Brain microvascular endothelial cell (primary cell): ENCODE data around the gene TRDN.

ENCODE experiments used
- DNase-seq: peaks from one replicate; pipeline ENCODE4 v3.0.0-alpha.2; 2020
- H3K27ac ChIP-seq: fragments of 250-450 bp; sonication (Bioruptor Pico); 2 replicates; pipeline ENCODE4 v1.5.1; 2020; ENCODE audit warnings: mild to moderate bottlenecking, moderate library complexity
- H3K27me3 ChIP-seq: fragments of 250-450 bp; sonication (Bioruptor Pico); replicated peaks from 2 replicates; pipeline ENCODE4 v1.5.1; 2020; ENCODE audit warnings: mild to moderate bottlenecking
- H3K36me3 ChIP-seq: fragments of 250-450 bp; sonication (Bioruptor Pico); replicated peaks from 2 replicates; pipeline ENCODE4 v1.5.1; 2020; ENCODE audit warnings: mild to moderate bottlenecking
- H3K4me3 ChIP-seq: 2 replicates; pipeline ENCODE4 v1.5.1; 2011; ENCODE audit warnings: low read depth, mild to moderate bottlenecking, control low read depth, low read length, moderate library complexity
- CTCF ChIP-seq: IDR thresholded peaks from 2 replicates; pipeline ENCODE4 v1.5.1; 2011; ENCODE audit warnings: low read depth, mild to moderate bottlenecking, moderate library complexity, low read length, control low read depth, inconsistent platforms; ENCODE audit errors: missing control alignments
- in situ Hi-C: cut with HindIII; loops from 2 replicates; pipeline ENCODE4 v1.10.0; 2017; ENCODE audit warnings: low sequenced_read_pairs, low pct_ligation_motif_present

TRDN gene

GRCh38 chr6:123636782-123637181 is at the start of gene TRDN:
TSS of gene TRDN (minus strand) at chr6:123636950. CDS start at chr6:123636775, 175 bp downstream.
- in situ Hi-C loops = no loop called here
- no peaks in the 10 kb centered on the region for H3K27me3 ChIP-seq
- no peak for TF ChIP-seq CTCF

GRCh38 chr6:123681957-123682462 is 45.3 kb upstream of the TRDN start:
- no peak for TF ChIP-seq CTCF
- H3K27ac ChIP-seq = no peak overlapping the region
- DNase-seq = no peak
- H3K27me3 ChIP-seq = no peaks in the 10 kb centered on the region
- H3K4me3 ChIP-seq = no peak overlapping the region
- H3K36me3 ChIP-seq = no peaks in the 10 kb centered on the region
- in situ Hi-C loops = no loop called here

More at GRCh38 chr6:123636782-123637181, at the start of gene TRDN:
- no peak within 1 kb of the TSS for H3K27ac ChIP-seq
- no peak for DNase-seq
- H3K4me3 ChIP-seq = no peak within 1 kb of the TSS
- no peaks in the 10 kb centered on the region for H3K36me3 ChIP-seq

GRCh38 chr6:123677897-123678296 is 41.1 kb upstream of the TRDN start:
- no peak for TF ChIP-seq CTCF
- Histone ChIP-seq H3K27ac (no peak overlapping the region), H3K4me3 (no peak overlapping the region), H3K27me3 (no peaks in the 10 kb centered on the region), H3K36me3 (no peaks in the 10 kb centered on the region)
- in situ Hi-C loops = no loop called here
- DNase-seq = no peak

- Histone ChIP-seq H3K36me3 (no peaks in the 10 kb centered on the region), H3K27me3 (no peaks in the 10 kb centered on the region), H3K4me3 (no peak overlapping the region), H3K27ac (no peak overlapping the region)
- DNase-seq = no peak
- TF ChIP-seq CTCF = no peak
- in situ Hi-C loops = no loop called here
These were observed 40.0 kb upstream of the TRDN start for GRCh38 chr6:123676793-123677192.

GRCh38 chr6:123668965-123669591 is 32.3 kb upstream of the TRDN start:
- no peak for DNase-seq
- in situ Hi-C loops = no loop called here
- no peaks in the 10 kb centered on the region for H3K27me3 ChIP-seq
- no peaks in the 10 kb centered on the region for H3K36me3 ChIP-seq
- TF ChIP-seq CTCF = no peak
- no peak overlapping the region for H3K27ac ChIP-seq
- H3K4me3 ChIP-seq = no peak overlapping the region

- in situ Hi-C loops = no loop called here
- DNase-seq = no peak
- H3K27ac ChIP-seq = no peak overlapping the region
- H3K27me3 ChIP-seq = no peaks in the 10 kb centered on the region
- no peak overlapping the region for H3K4me3 ChIP-seq
- no peaks in the 10 kb centered on the region for H3K36me3 ChIP-seq
- no peak for TF ChIP-seq CTCF
These were observed 31.3 kb upstream of the TRDN start for GRCh38 chr6:123668063-123668462.
